HEK293T (cell line): ENCODE measurements around the gene TTLL11.

Experiments
- ELF4 ChIP-seq: fragments of 450-650 bp; IDR thresholded peaks from 2 replicates; pipeline ENCODE4 v1.6.1; 2017; ENCODE audit warnings: antibody characterized with exemption
- SUZ12 ChIP-seq: fragments of 450-650 bp; IDR thresholded peaks from 2 replicates; pipeline ENCODE4 v1.6.1; 2016; ENCODE audit warnings: mild to moderate bottlenecking

- no peak for TF ChIP-seq ELF4
- no peak for TF ChIP-seq SUZ12
Measured at GRCh38 chr9:121909111-121909510, 184.0 kb downstream of the TTLL11 start.
